Heart left ventricle (tissue), 13 donors: ENCODE measurements around the gene USP7.

Experiments used
- CTCF ChIP-seq, 12 donors: fragments of 200-600 bp; sonication (generic) in 4 of 12; IDR thresholded peaks; one replicate each; pipeline versions ENCODE4 v1.5.0 to v1.8.0; 2018 to 2022; ENCODE audit warnings: antibody characterized with exemption in 12 of 12, mild to moderate bottlenecking in 5 of 12
- POLR2A ChIP-seq, 2 donors: fragments of 450-650 bp; IDR thresholded peaks; one replicate each; pipeline ENCODE4 v1.6.1; 2017; ENCODE audit warnings: antibody characterized with exemption in 2 of 2, mild to moderate bottlenecking in 2 of 2, moderate library complexity in 2 of 2
- donor health status: ischemic (EF 13 %, LVEDD 7.1; RV severe dilation, severe dysfunction).
- donor health status: DM: no; HTN: yes; CAD: no.
- donor health status: DM: no; HTN: no; CAD: no.
- donor health status: ischemic (EF 25% LVEDD 6.9; RV normal size, moderate dysfunction).
- donor health status: ischemic (EF 25% LVEDD 5.7; RV mildly dilated, moderate dysfunction).
- donor health status: ischemic (EF 35%, LVEDD 5.7; RV mildly dilated, moderate dysfunction).
- donor health status: nonischemic (EF 11% LVEDD 7.7; RV severe dilation, severe dysfunction).
- donor health status: DM: yes; HTN: yes; CAD: no.
- donor health status: PGD.
- donor health status: ischemic (EF 29% LVEDD 5.4; RV normal size, mild dysfunction).
- donor health status: nonischemic (EF 23%, LVEDD 6.1; RV moderate dilation, normal function).

- TF ChIP-seq CTCF (IDR thresholded peaks at IDR 0.05) (no peak), POLR2A (IDR thresholded peaks at IDR 0.05) (no peak)
These were observed 7.7 kb upstream of the USP7 start for GRCh38 chr16:8971416-8971815.
